GM12864 (cell line): ENCODE data around the gene LGALS14.
A peak's percentile ranks its signal among the peaks of the same experiment; 100 is the strongest.

Experiments
- DNase-seq: peaks from one replicate; pipeline ENCODE4 v3.0.0-alpha.2; 2011; ENCODE audit warnings: low read depth
- H3K4me3 ChIP-seq: 2 replicates; pipeline ENCODE4 v1.5.1; 2011; ENCODE audit warnings: mild to moderate bottlenecking, low read depth, low read length, control low read depth
- CTCF ChIP-seq: IDR thresholded peaks from 2 replicates; pipeline ENCODE4 v1.5.1; 2011; ENCODE audit warnings: low read depth, mild to moderate bottlenecking, moderate library complexity, low read length, control low read depth, inconsistent platforms; ENCODE audit errors: missing control alignments

The LGALS14 gene

GRCh38 chr19:39745643-39746042, 41.4 kb downstream of the LGALS14 start:
- DNase-seq = no peak
- H3K4me3 ChIP-seq = no peak overlapping the region
- no peak for TF ChIP-seq CTCF

DNA sequence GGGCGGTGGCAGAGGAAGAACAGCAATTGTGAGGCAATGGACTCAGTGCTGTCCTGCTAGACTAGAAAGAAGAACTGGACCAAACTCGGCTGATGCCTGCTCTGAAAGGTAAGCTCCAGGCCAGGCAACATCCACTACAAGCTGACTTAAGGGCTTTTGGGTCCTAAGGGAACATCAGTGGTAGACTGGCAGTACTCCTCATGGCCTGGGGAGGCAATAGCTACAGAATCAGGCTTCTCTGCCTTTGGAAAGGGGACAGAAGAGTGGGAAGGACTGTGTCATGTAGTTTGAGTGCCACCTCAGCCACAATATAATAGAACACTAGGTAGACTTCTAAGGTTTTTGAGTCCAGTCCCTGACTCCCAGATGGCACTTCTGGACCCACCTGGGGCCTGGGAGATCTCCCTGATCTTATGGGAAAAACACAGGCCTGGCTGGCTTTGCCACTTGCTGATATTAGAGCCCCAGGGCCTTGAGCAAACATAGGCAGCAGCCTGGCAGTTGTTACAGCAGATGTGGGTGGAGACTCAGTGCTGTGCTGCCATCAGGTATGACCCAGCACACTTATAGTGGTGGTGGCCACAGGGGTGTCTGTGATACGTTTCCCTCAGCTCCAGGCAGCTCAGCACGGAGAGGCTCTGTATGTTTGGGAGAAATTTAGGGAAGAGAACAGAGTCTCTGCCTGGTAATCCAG, 42.7 kb downstream of the LGALS14 start:
- no peak for DNase-seq
- peak; percentile 12 for TF ChIP-seq CTCF

DNA sequence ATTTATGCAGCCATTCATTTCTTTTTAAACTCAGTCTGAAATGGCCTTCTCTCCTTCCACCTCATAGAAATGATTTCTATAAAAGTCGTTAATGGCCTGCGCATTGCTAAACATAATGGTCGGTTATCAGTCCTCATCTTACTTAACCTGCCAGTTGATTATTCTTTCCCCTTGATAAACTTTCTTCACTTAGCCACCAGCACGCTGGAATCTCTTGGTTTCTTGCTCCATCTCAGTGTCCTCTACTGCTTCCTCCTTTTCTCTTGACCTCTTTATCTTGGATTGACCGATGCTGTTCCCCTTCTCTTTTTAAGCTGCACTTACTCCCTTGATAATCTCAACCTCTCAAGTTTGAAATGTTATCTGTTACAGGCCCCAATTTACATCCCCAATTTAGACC, 45.7 kb downstream of the LGALS14 start:
- DNase-seq = no peak
- no peak overlapping the region for H3K4me3 ChIP-seq
- no peak for TF ChIP-seq CTCF

More for the DNA sequence above, 42.7 kb downstream of the LGALS14 start:
- no peak overlapping the region for H3K4me3 ChIP-seq

GRCh38 chr19:39752390-39752789, 48.1 kb downstream of the LGALS14 start:
- no peak overlapping the region for H3K4me3 ChIP-seq
- no peak for DNase-seq
- no peak for TF ChIP-seq CTCF

DNA sequence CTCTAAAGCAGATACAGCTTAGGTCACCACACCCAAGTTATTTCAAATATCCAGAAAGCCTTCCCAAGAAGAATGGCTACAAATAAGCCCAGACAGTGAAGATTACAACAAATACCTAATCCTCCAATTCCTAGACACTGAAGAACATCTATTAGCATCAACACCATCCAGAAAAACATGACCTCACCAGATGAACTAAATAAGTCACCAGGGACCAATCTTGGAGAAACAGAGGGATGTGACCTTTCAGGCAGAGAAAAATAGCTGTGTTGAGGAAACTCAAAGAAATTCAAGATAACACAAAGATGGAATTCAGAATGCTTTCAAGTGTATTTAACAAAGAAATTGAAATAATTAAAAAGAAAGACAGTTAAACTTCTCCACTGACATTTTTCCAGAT, 48.5 kb downstream of the LGALS14 start:
- no peak for TF ChIP-seq CTCF
- DNase-seq = no peak

DNA sequence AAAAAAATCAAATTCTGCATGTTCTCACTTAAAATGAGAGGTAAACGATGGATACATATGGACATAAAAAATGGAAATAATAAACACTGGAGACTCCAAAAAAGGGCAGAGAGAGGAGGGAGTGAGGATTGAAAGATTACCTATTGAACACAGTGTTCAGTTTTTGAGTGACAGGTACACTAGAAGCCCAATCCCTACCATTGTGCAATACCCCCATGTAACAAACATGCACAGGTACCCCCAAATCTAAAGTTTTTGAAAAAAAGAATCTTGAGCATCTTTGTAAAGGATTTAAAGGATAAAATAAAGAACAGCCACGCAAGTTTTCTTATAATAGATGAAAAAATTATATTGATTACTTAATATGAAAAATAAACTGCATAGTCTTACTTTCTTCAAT, 50.3 kb downstream of the LGALS14 start:
- no peak overlapping the region for H3K4me3 ChIP-seq
- no peak for DNase-seq
- no peak for TF ChIP-seq CTCF

More for the DNA sequence above, 48.5 kb downstream of the LGALS14 start:
- H3K4me3 ChIP-seq = no peak overlapping the region

DNA sequence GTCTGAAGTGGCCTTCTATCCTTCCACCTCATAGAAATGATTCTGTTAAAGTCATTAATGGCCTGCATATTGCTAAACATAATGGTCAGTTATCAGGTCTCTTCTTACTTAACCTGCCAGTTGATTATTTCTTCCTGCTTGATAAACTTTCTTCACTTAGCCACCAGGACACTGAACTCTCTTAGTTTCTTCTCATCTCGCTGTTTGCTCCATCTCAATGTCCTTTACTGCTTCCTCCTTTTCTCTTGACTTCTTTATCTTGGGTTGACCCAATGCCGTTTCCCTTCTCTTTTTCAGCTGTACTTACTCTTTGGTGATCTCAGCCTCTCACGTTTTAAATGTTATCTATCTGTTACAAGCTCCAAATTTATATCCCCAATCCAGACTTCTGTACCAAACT, 50.7 kb downstream of the LGALS14 start:
- DNase-seq = no peak
- no peak for TF ChIP-seq CTCF
- no peak overlapping the region for H3K4me3 ChIP-seq
